CD4-positive, alpha-beta memory T cell (primary cell): ENCODE results near the gene NLRP4. TPM values are rescaled to one million over a fixed set of nuclear protein-coding genes. Genes with fewer than 3 reads are reported as not detected.

Source experiments
- polyA plus RNA-seq, 2 donors: library from polyadenylated mRNA; unstranded; fragments of 300-500 nt; fragmentation: Illumina TruSeq; gene quantifications; one replicate each; pipeline ENCODE4 v1.2.3, GENCODE V29; 2021
- total RNA-seq, 2 experiments: library from RNA; stranded (reverse); gene quantifications; one replicate each; pipeline ENCODE4 v1.2.3, GENCODE V29; 2021

NLRP4 gene
- total and polyA plus RNA-seq, 4 experiments from 2014 or later: not detected

Other genes starting within 250 kb of the NLRP4 start
- 10 to 100 TPM; 20.8 to 26.4 TPM for gene FIZ1, start 237.0 kb upstream of the NLRP4 start, total RNA-seq
- gene FIZ1, start 237.0 kb upstream of the NLRP4 start, polyA plus RNA-seq: 1 to 10 TPM in 1 of 2 donors, under 1 TPM in 1; 0.99 to 5.3 TPM
- gene ZNF524, start 236.3 kb upstream of the NLRP4 start, total RNA-seq: 10 to 100 TPM; 31.2 to 34.0 TPM
- 10 to 100 TPM; 26.2 to 40.1 TPM for gene ZNF524, start 236.3 kb upstream of the NLRP4 start, polyA plus RNA-seq
- gene ZNF865, start 230.9 kb upstream of the NLRP4 start, total RNA-seq: 10 to 100 TPM; 20.3 to 20.9 TPM
- gene ZNF865, start 230.9 kb upstream of the NLRP4 start, polyA plus RNA-seq: under 1 TPM in 1 of 2 donors, not detected in 1; 0.30 TPM
- 1 to 10 TPM; 7.4 TPM for gene ZNF784, start 212.0 kb upstream of the NLRP4 start, total RNA-seq
- 1 to 10 TPM; 1.7 to 2.1 TPM for gene ZNF784, start 212.0 kb upstream of the NLRP4 start, polyA plus RNA-seq
- 100 to 1,000 TPM in 1 of 2 experiments, 10 to 100 TPM in 1; 92.7 to 105 TPM for gene ZNF580, start 195.5 kb upstream of the NLRP4 start, total RNA-seq
- 10 to 100 TPM in 1 of 2 donors, 1 to 10 TPM in 1; 7.2 to 17.8 TPM for gene ZNF580, start 195.5 kb upstream of the NLRP4 start, polyA plus RNA-seq
- gene ZNF581, start 192.9 kb upstream of the NLRP4 start, total RNA-seq: 10 to 100 TPM; 21.2 to 23.4 TPM
- 10 to 100 TPM; 22.5 to 28.5 TPM for gene ZNF581, start 192.9 kb upstream of the NLRP4 start, polyA plus RNA-seq
- 1 to 10 TPM; 1.2 to 1.5 TPM for gene CCDC106, start 188.3 kb upstream of the NLRP4 start, total RNA-seq
- gene CCDC106, start 188.3 kb upstream of the NLRP4 start, polyA plus RNA-seq: under 1 TPM; 0.47 to 0.69 TPM
- gene U2AF2, start 181.5 kb upstream of the NLRP4 start, total RNA-seq: 100 to 1,000 TPM; 256 to 259 TPM
- 10 to 100 TPM in 1 of 2 donors, 1 to 10 TPM in 1; 1.3 to 14.3 TPM for gene U2AF2, start 181.5 kb upstream of the NLRP4 start, polyA plus RNA-seq
- gene EPN1, start 161.3 kb upstream of the NLRP4 start, total RNA-seq: 10 to 100 TPM; 53.9 to 56.9 TPM
- gene EPN1, start 161.3 kb upstream of the NLRP4 start, polyA plus RNA-seq: 10 to 100 TPM in 1 of 2 donors, 1 to 10 TPM in 1; 3.9 to 15.6 TPM
- gene NLRP9, start 98.1 kb upstream of the NLRP4 start, total RNA-seq: not detected
- not detected for gene NLRP9, start 98.1 kb upstream of the NLRP4 start, polyA plus RNA-seq
- not detected for gene RFPL4A, start 77.4 kb upstream of the NLRP4 start, total RNA-seq
- gene RFPL4A, start 77.4 kb upstream of the NLRP4 start, polyA plus RNA-seq: not detected
- gene RFPL4AL1, start 67.4 kb upstream of the NLRP4 start, total RNA-seq: not detected
- not detected for gene RFPL4AL1, start 67.4 kb upstream of the NLRP4 start, polyA plus RNA-seq
- not detected for gene NLRP11, start 4.5 kb upstream of the NLRP4 start, total RNA-seq
- not detected for gene NLRP11, start 4.5 kb upstream of the NLRP4 start, polyA plus RNA-seq
- gene NLRP13, start 95.8 kb downstream of the NLRP4 start, total RNA-seq: not detected
- not detected for gene NLRP13, start 95.8 kb downstream of the NLRP4 start, polyA plus RNA-seq
- not detected for gene NLRP8, start 111.3 kb downstream of the NLRP4 start, total RNA-seq
- not detected for gene NLRP8, start 111.3 kb downstream of the NLRP4 start, polyA plus RNA-seq
- not detected for gene NLRP5, start 150.2 kb downstream of the NLRP4 start, total RNA-seq
- gene NLRP5, start 150.2 kb downstream of the NLRP4 start, polyA plus RNA-seq: not detected